Astrocyte (in vitro differentiated cells and primary cell): ENCODE data around the gene CPT1A. TPM values are rescaled to one million over a fixed set of nuclear protein-coding genes. Genes with fewer than 3 reads are reported as not detected.

Source experiments
- DNase-seq: peaks from one replicate; pipeline ENCODE4 v3.0.0-alpha.2; 2010; ENCODE audit warnings: low read depth
- FAIRE-seq: peaks from 2 replicates; lab custom pipeline; 2011; peaks lifted over from hg19 to GRCh38; lab: Jason Lieb, UNC
- H2AFZ ChIP-seq: 2 replicates; pipeline ENCODE4 v1.6.0; 2012; ENCODE audit warnings: low read depth, low read length, inconsistent platforms
- H3K27ac ChIP-seq: 2 replicates; pipeline ENCODE4 v1.5.1; 2011; ENCODE audit warnings: low read depth, low read length, inconsistent platforms
- H3K27me3 ChIP-seq: 2 replicates; pipeline ENCODE4 v1.6.0; 2011; ENCODE audit warnings: low read length, inconsistent platforms; ENCODE audit not compliant: insufficient read depth
- H3K36me3 ChIP-seq: 2 replicates; pipeline ENCODE4 v1.5.1; 2011; ENCODE audit warnings: low read length, inconsistent platforms; ENCODE audit not compliant: insufficient read depth
- H3K4me1 ChIP-seq: 2 replicates; pipeline ENCODE4 v1.5.1; 2011; ENCODE audit warnings: low read length, inconsistent platforms; ENCODE audit not compliant: insufficient read depth
- H3K4me2 ChIP-seq: 2 replicates; pipeline ENCODE4 v1.6.0; 2012; ENCODE audit warnings: low read length, inconsistent platforms
- H3K4me3 ChIP-seq: 2 replicates; pipeline ENCODE4 v1.5.1; 2011; ENCODE audit warnings: low read depth, mild to moderate bottlenecking, low read length, inconsistent platforms; ENCODE audit not compliant: insufficient read depth
- H3K79me2 ChIP-seq: 2 replicates; pipeline ENCODE4 v1.6.0; 2012; ENCODE audit warnings: mild to moderate bottlenecking, low read length, inconsistent platforms; ENCODE audit not compliant: insufficient read depth
- H3K9ac ChIP-seq: 2 replicates; pipeline ENCODE4 v1.6.0; 2012; ENCODE audit warnings: mild to moderate bottlenecking, low read length, inconsistent platforms
- H3K9me3 ChIP-seq: 2 replicates; pipeline ENCODE4 v1.5.1; 2012; ENCODE audit warnings: low read depth, mild to moderate bottlenecking, low read length, inconsistent platforms; ENCODE audit not compliant: insufficient read depth
- H4K20me1 ChIP-seq: 2 replicates; pipeline ENCODE4 v1.6.0; 2012; ENCODE audit warnings: low read length, inconsistent platforms; ENCODE audit not compliant: insufficient read depth
- H3K27ac Mint-ChIP-seq: one replicate; pipeline ENCODE4 v1.8.0; 2021; ENCODE audit warnings: mild to moderate bottlenecking, mixed read lengths; ENCODE audit not compliant: unreplicated experiment
- H3K27me3 Mint-ChIP-seq: one replicate; pipeline ENCODE4 v1.8.0; 2021; ENCODE audit warnings: low read depth, mixed read lengths; ENCODE audit not compliant: unreplicated experiment
- H3K36me3 Mint-ChIP-seq: one replicate; pipeline ENCODE4 v1.8.0; 2021; ENCODE audit warnings: low read depth, mixed read lengths; ENCODE audit not compliant: unreplicated experiment
- H3K4me1 Mint-ChIP-seq: one replicate; pipeline ENCODE4 v1.8.0; 2021; ENCODE audit warnings: low read depth, mixed read lengths; ENCODE audit not compliant: unreplicated experiment
- H3K4me3 Mint-ChIP-seq: one replicate; pipeline ENCODE4 v1.8.0; 2021; ENCODE audit warnings: mild to moderate bottlenecking, moderate library complexity, mixed read lengths; ENCODE audit not compliant: unreplicated experiment
- H3K9me3 Mint-ChIP-seq: one replicate; pipeline ENCODE4 v1.8.0; 2021; ENCODE audit warnings: mild to moderate bottlenecking, mixed read lengths; ENCODE audit not compliant: unreplicated experiment
- CTCF ChIP-seq: IDR thresholded peaks from 2 replicates; pipeline ENCODE4 v1.5.1; 2011; ENCODE audit warnings: low read depth, mild to moderate bottlenecking, inconsistent platforms, low read length, moderate library complexity; ENCODE audit not compliant: insufficient read depth
- EZH2 ChIP-seq: IDR thresholded peaks from 2 replicates; pipeline ENCODE4 v1.6.1; 2012; ENCODE audit warnings: mild to moderate bottlenecking, low read length, inconsistent platforms; ENCODE audit not compliant: insufficient read depth
- total RNA-seq: library from RNA; stranded (reverse); gene quantifications from 2 replicates; pipeline ENCODE4 v1.2.1, GENCODE V29; 2021

Gene CPT1A
- total RNA-seq, 1 donor from 2014 or later, result 2.3 TPM

GRCh38 chr11:68750195-68751003 is 91.3 kb downstream of the CPT1A start:
- H3K4me2 ChIP-seq, result peak overlapping the region; percentile 15
- Mint-ChIP-seq H3K4me3 (no peak overlapping the region), H3K9me3 (no peaks in the 10 kb centered on the region), H3K27ac (no peak overlapping the region), H3K27me3 (peaks cover 20% of the 10 kb centered on the region), H3K36me3 (no peaks in the 10 kb centered on the region), H3K4me1 (peaks cover 5% of the 10 kb centered on the region)
- FAIRE-seq, result no peak
- TF ChIP-seq EZH2 (no peak), CTCF (no peak)
- H3K4me1 ChIP-seq, result no peaks in the 10 kb centered on the region
- peak overlapping the region; percentile 39 for H2AFZ ChIP-seq
- H3K9ac ChIP-seq, result no peak overlapping the region
- H3K27ac ChIP-seq, result no peak overlapping the region
- no peaks in the 10 kb centered on the region for H3K79me2 ChIP-seq
- DNase-seq, result no peak
- H3K9me3 ChIP-seq, result no peaks in the 10 kb centered on the region
- no peaks in the 10 kb centered on the region for H4K20me1 ChIP-seq
- peaks cover 2% of the 10 kb centered on the region for H3K27me3 ChIP-seq
- no peak overlapping the region for H3K4me3 ChIP-seq
- H3K36me3 ChIP-seq, result no peaks in the 10 kb centered on the region

GRCh38 chr11:68749229-68750123 is 92.2 kb downstream of the CPT1A start:
- H3K4me1 ChIP-seq, result no peaks in the 10 kb centered on the region
- peaks cover 5% of the 10 kb centered on the region for H3K4me1 Mint-ChIP-seq
- FAIRE-seq (no peak), DNase-seq (peak; percentile 32)
- H3K27me3 Mint-ChIP-seq, result peaks cover 15% of the 10 kb centered on the region
- H3K4me3 ChIP-seq, result no peak overlapping the region
- peaks cover 2% of the 10 kb centered on the region for H3K27me3 ChIP-seq
- H4K20me1 ChIP-seq, result no peaks in the 10 kb centered on the region
- no peak overlapping the region for H3K27ac Mint-ChIP-seq
- no peaks in the 10 kb centered on the region for H3K36me3 Mint-ChIP-seq
- H3K79me2 ChIP-seq, result no peaks in the 10 kb centered on the region
- H3K4me3 Mint-ChIP-seq, result no peak overlapping the region
- peak overlapping the region; percentile 39 for H2AFZ ChIP-seq
- no peak overlapping the region for H3K27ac ChIP-seq
- H3K36me3 ChIP-seq, result no peaks in the 10 kb centered on the region
- no peak overlapping the region for H3K9ac ChIP-seq
- TF ChIP-seq EZH2, result no peak
- TF ChIP-seq CTCF, result no peak
- no peaks in the 10 kb centered on the region for H3K9me3 ChIP-seq
- no peaks in the 10 kb centered on the region for H3K9me3 Mint-ChIP-seq
- peak overlapping the region; percentile 42 for H3K4me2 ChIP-seq
